ENCODE data around the gene OR8B12.

The OR8B12 gene

DNA sequence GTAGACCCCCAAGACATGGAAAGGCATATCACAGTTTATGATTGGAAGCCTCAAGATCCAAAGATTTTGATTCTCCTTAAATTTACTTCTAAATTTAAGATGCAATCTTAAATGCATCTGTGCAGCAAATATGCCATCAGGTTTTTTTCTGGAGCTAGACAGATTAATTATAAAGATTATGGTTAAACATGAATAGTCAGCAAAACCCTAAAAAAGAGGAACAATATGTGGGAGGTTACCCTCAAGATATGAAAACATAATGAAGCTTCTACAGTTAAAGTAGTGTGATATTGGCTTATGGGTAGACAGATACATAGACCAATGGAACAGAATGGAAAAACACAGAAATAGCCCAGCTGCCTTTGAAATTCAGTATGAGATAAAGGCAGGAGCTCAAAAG is 31.7 kb downstream of the OR8B12 start:
- no peak overlapping the region for H3K4me3 ChIP-seq (ENCODE audit: low read depth, low read length)
- TF ChIP-seq, protein P1, sequence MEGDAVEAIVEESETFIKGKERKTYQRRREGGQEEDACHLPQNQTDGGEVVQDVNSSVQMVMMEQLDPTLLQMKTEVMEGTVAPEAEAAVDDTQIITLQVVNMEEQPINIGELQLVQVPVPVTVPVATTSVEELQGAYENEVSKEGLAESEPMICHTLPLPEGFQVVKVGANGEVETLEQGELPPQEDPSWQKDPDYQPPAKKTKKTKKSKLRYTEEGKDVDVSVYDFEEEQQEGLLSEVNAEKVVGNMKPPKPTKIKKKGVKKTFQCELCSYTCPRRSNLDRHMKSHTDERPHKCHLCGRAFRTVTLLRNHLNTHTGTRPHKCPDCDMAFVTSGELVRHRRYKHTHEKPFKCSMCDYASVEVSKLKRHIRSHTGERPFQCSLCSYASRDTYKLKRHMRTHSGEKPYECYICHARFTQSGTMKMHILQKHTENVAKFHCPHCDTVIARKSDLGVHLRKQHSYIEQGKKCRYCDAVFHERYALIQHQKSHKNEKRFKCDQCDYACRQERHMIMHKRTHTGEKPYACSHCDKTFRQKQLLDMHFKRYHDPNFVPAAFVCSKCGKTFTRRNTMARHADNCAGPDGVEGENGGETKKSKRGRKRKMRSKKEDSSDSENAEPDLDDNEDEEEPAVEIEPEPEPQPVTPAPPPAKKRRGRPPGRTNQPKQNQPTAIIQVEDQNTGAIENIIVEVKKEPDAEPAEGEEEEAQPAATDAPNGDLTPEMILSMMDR (IDR thresholded peaks at IDR 0.05; ENCODE audit: borderline replicate concordance, insufficient read depth, low read depth, low read length) = no peak

DNA sequence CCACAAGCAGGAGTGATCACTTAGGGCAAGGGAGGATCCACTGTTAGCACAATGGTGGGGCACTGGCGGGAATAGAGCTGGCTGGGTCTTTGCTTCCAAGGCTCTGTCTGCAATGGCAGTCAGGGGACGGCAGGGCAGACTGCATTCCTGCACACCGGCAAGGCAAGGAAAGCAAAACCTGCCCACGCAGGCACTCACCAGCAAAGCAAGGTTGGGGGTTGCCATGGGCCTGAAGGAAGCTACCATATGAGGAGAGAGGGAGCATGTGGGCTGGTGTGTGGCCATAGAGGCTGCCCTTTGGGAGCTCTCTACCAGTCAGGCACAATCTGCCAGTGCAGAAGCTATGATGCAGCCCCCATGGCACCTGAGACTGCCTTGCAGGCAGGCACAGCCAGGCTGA is 33.2 kb downstream of the OR8B12 start:
- H3K4me3 ChIP-seq (ENCODE audit: low read depth, low read length) = no peak overlapping the region
- TF ChIP-seq, protein P1 (IDR thresholded peaks at IDR 0.05; ENCODE audit: borderline replicate concordance, insufficient read depth, low read depth, low read length) = no peak

DNA sequence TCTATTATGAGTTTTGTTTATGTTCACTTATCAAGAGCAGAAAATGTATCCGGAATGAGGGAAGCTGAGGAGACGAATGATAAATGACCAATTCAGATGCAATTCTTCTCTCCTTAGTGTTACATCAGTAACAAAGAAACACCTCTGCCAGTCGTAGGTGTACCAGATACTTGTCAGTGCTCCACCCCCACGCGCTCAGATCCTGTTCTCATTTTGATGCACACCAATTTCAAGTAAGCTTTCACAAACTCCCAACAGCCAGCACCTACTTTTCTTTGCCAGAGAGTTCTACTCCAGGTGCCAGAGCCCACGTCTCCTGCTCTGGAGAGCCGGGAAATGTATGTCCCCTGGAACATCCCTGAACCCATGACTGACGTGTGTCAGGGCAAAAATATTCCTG is 43.7 kb downstream of the OR8B12 start:
- H3K4me3 ChIP-seq (ENCODE audit: low read depth, low read length) = no peak overlapping the region
- TF ChIP-seq, protein P1 (IDR thresholded peaks at IDR 0.05; ENCODE audit: borderline replicate concordance, insufficient read depth, low read depth, low read length) = no peak

DNA sequence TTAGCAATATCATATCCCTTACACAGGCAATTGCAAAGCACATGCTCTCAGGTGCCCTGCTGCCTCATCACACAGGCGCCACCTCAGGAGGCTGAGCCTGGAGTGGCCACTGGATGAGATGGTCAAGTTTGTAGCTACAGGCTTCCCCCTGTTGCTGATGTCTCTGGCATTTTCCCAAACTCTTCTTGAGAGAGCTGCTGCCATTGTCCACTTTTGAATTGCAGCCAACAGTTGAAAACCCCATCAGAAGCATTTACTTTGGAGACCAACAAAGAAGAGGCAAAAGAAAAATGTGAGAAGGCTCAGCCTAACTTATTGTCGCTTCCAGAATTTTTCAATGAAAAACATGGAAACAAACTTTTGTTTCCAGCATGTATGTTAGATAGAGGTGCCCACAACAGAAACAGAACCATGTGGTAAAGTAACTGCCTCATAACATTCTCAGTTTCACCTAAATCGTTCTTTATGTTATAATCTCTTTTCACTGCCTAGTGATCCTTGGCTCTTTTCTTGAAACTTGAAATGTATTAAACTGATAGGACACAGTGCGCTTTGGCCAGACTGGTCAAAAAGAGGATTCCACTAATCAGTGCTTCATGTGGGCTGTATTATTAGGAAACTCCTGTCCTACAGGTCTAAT is 50.3 kb downstream of the OR8B12 start:
- H3K4me3 ChIP-seq (ENCODE audit: low read depth, low read length) = no peak overlapping the region
- TF ChIP-seq, protein P1 (IDR thresholded peaks at IDR 0.05; ENCODE audit: borderline replicate concordance, insufficient read depth, low read depth, low read length) = no peak
